Measurements from ENCODE around the gene TTC1.
"Not testable (repeated sequence)": the region's sequence is repeated elsewhere in the genome, so short reads cannot be mapped to it uniquely, and the experiment has no call there.

Gene TTC1

GRCh38 chr5:160064417-160064810 lies 55.5 kb downstream of the TTC1 start:
- no peak for DNase-seq (ENCODE audit: low spot score)
- H3K9me3 ChIP-seq (replicated peaks in 1 of 2; ENCODE audit: control insufficient read depth in 2 of 2, insufficient read depth in 1 of 2, low read depth in 1 of 2, low read length in 2 of 2): no peaks in the 10 kb centered on the region
- H3K9ac ChIP-seq (ENCODE audit: low read depth, low read length, poor library complexity): no peak overlapping the region
- no peak overlapping the region for H4K8ac ChIP-seq (ENCODE audit: low read depth, low read length)
- no peak overlapping the region for H2AK5ac ChIP-seq (ENCODE audit: low read depth, low read length)
- H3K4ac ChIP-seq (ENCODE audit: low read length): no peak overlapping the region
- WGBS, 2 donors (ENCODE audit: extremely low coverage in 2 of 2, insufficient read length in 2 of 2, insufficient replicate concordance in 1 of 2): no CpG with 5 or more reads among the region's 1 CpG
- H3K27me3 ChIP-seq (ENCODE audit: control insufficient read depth in 3 of 3, insufficient read depth in 3 of 3, low read depth in 1 of 3, low read length in 3 of 3): no peaks in the 10 kb centered on the region
- H2BK120ac ChIP-seq (ENCODE audit: low read depth, low read length): no peak overlapping the region
- no peak overlapping the region for H2AFZ ChIP-seq (ENCODE audit: low read length)
- H3K79me1 ChIP-seq (ENCODE audit: low read depth, low read length): no peaks in the 10 kb centered on the region
- no peak overlapping the region for H2BK12ac ChIP-seq (ENCODE audit: low read length)
- no peak overlapping the region for H3K27ac ChIP-seq (replicated peaks; ENCODE audit: low read length)
- no peak overlapping the region for H2BK5ac ChIP-seq (ENCODE audit: low read length)
- no peak overlapping the region for H4K91ac ChIP-seq (ENCODE audit: low read depth, low read length, poor library complexity)
- no peak overlapping the region for H3K4me3 ChIP-seq (ENCODE audit: low read length in 2 of 2)
- H3K18ac ChIP-seq (ENCODE audit: low read length): no peak overlapping the region
- peaks cover 9 to 62% of the 10 kb centered on the region in 2 donors for H3K36me3 ChIP-seq (replicated peaks in 1 of 2; ENCODE audit: control insufficient read depth in 2 of 2, insufficient read depth in 2 of 2, low read length in 2 of 2)
- H2BK15ac ChIP-seq (ENCODE audit: low read length): no peak overlapping the region
- peaks cover 0 to 2% of the 10 kb centered on the region in 2 donors for H3K4me1 ChIP-seq (ENCODE audit: control insufficient read depth in 2 of 2, insufficient read depth in 1 of 2, low read depth in 1 of 2, low read length in 2 of 2)
- H3K4me2 ChIP-seq (ENCODE audit: insufficient read depth, low read length, poor library complexity, severe bottlenecking): no peak overlapping the region
- H3K23ac ChIP-seq (ENCODE audit: low read depth, low read length, poor library complexity): no peak overlapping the region
- H3K14ac ChIP-seq (ENCODE audit: low read length): no peak overlapping the region

DNA sequence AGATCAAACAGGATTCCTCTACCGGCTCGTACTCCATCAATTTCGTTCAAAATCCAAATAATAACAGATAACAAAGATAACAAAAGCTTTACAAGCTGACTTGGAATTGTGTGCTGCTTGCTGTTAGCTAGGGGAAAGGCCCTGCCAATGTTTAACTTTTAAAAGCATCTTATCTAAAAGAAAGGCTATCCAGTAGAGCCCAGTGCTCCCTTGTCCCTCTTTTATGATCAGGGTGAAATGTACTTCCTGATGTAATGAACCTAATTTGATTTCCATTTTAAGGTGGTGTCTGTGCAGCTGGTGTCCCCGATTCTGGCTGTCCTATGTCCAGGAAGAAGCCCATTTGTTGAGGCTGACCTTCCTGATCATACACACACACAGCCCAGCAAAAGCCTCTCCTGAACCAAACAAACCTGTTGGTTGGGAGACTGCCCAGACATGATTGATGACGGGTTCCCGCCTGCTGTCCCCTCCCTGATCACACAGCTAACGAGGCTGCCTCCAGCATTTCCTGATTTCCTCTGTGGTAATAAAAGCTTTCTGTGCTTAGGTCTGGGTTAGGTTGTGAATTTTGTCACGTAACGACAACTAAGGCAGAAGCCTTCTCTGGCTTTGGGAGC lies 56.2 kb downstream of the TTC1 start:
- Histone ChIP-seq H3K9ac (ENCODE audit: low read depth, low read length, poor library complexity) (no peak overlapping the region), H3K14ac (ENCODE audit: low read length) (no peak overlapping the region), H3K79me1 (ENCODE audit: low read depth, low read length) (no peaks in the 10 kb centered on the region), H4K91ac (ENCODE audit: low read depth, low read length, poor library complexity) (no peak overlapping the region), H3K4me2 (ENCODE audit: insufficient read depth, low read length, poor library complexity, severe bottlenecking) (no peak overlapping the region), H3K4me1 (ENCODE audit: control insufficient read depth in 2 of 2, insufficient read depth in 1 of 2, low read depth in 1 of 2, low read length in 2 of 2) (peaks cover 0 to 2% of the 10 kb centered on the region in 2 donors), H2BK5ac (ENCODE audit: low read length) (no peak overlapping the region), H3K4ac (ENCODE audit: low read length) (no peak overlapping the region), H2BK120ac (ENCODE audit: low read depth, low read length) (no peak overlapping the region), H2AFZ (ENCODE audit: low read length) (no peak overlapping the region), H3K4me3 (ENCODE audit: low read length in 2 of 2) (no peak overlapping the region), H3K18ac (ENCODE audit: low read length) (no peak overlapping the region), H2BK12ac (ENCODE audit: low read length) (no peak overlapping the region), H4K8ac (ENCODE audit: low read depth, low read length) (no peak overlapping the region), H3K27ac (replicated peaks; ENCODE audit: low read length) (no peak overlapping the region), H3K9me3 (replicated peaks in 1 of 2; ENCODE audit: control insufficient read depth in 2 of 2, insufficient read depth in 1 of 2, low read depth in 1 of 2, low read length in 2 of 2) (no peaks in the 10 kb centered on the region), H3K27me3 (ENCODE audit: control insufficient read depth in 3 of 3, insufficient read depth in 3 of 3, low read depth in 1 of 3, low read length in 3 of 3) (no peaks in the 10 kb centered on the region), H3K23ac (ENCODE audit: low read depth, low read length, poor library complexity) (no peak overlapping the region), H2BK15ac (ENCODE audit: low read length) (no peak overlapping the region), H3K36me3 (replicated peaks in 1 of 2; ENCODE audit: control insufficient read depth in 2 of 2, insufficient read depth in 2 of 2, low read length in 2 of 2) (peaks cover 9 to 55% of the 10 kb centered on the region in 2 donors), H2AK5ac (ENCODE audit: low read depth, low read length) (no peak overlapping the region)
- DNase-seq (ENCODE audit: low spot score): no peak
- no CpG with 5 or more reads among the region's 9 CpGs for WGBS, 2 donors (ENCODE audit: extremely low coverage in 2 of 2, insufficient read length in 2 of 2, insufficient replicate concordance in 1 of 2)

DNA sequence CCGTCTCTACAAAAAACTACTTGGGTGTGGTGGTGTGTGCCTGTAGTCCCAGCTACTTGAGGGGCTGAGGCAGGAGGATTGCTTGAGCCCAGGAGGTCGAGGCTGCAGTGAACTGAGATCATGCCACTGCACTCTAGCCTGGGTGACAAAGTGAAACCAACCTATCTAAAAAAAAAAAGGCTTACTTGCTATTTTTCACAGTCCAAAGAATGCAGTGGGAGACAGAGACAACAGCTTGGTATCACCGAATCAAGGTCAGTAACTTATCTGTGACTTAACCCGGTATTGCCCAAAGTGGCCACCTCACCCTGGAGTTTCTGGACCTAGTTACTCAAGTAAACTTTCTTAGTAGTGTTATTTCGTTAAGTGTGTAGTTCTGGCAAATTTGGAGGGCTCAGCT lies 60.2 kb downstream of the TTC1 start:
- H3K79me1 ChIP-seq (ENCODE audit: low read depth, low read length); H3K4ac ChIP-seq (ENCODE audit: low read length); H3K14ac ChIP-seq (ENCODE audit: low read length); H2BK12ac ChIP-seq (ENCODE audit: low read length); H4K91ac ChIP-seq (ENCODE audit: low read depth, low read length, poor library complexity); H2BK15ac ChIP-seq (ENCODE audit: low read length); H2BK5ac ChIP-seq (ENCODE audit: low read length); H3K23ac ChIP-seq (ENCODE audit: low read depth, low read length, poor library complexity); H2AFZ ChIP-seq (ENCODE audit: low read length); H2BK120ac ChIP-seq (ENCODE audit: low read depth, low read length); H3K27ac ChIP-seq (replicated peaks; ENCODE audit: low read length); H3K27me3 ChIP-seq (ENCODE audit: control insufficient read depth in 3 of 3, insufficient read depth in 3 of 3, low read depth in 1 of 3, low read length in 3 of 3); H2AK5ac ChIP-seq (ENCODE audit: low read depth, low read length); H3K4me3 ChIP-seq (ENCODE audit: low read length in 2 of 2); H3K4me1 ChIP-seq (ENCODE audit: control insufficient read depth in 2 of 2, insufficient read depth in 1 of 2, low read depth in 1 of 2, low read length in 2 of 2); H3K9me3 ChIP-seq (replicated peaks in 1 of 2; ENCODE audit: control insufficient read depth in 2 of 2, insufficient read depth in 1 of 2, low read depth in 1 of 2, low read length in 2 of 2); H3K18ac ChIP-seq (ENCODE audit: low read length); H3K4me2 ChIP-seq (ENCODE audit: insufficient read depth, low read length, poor library complexity, severe bottlenecking); DNase-seq (ENCODE audit: low spot score); H4K8ac ChIP-seq (ENCODE audit: low read depth, low read length); H3K9ac ChIP-seq (ENCODE audit: low read depth, low read length, poor library complexity): not testable (repeated sequence)
- H3K36me3 ChIP-seq (replicated peaks in 1 of 2; ENCODE audit: control insufficient read depth in 2 of 2, insufficient read depth in 2 of 2, low read length in 2 of 2): peaks cover 4 to 29% of the 10 kb centered on the region in 2 donors
- no CpG with 5 or more reads among the region's 5 CpGs for WGBS, 2 donors (ENCODE audit: extremely low coverage in 2 of 2, insufficient read length in 2 of 2, insufficient replicate concordance in 1 of 2)

DNA sequence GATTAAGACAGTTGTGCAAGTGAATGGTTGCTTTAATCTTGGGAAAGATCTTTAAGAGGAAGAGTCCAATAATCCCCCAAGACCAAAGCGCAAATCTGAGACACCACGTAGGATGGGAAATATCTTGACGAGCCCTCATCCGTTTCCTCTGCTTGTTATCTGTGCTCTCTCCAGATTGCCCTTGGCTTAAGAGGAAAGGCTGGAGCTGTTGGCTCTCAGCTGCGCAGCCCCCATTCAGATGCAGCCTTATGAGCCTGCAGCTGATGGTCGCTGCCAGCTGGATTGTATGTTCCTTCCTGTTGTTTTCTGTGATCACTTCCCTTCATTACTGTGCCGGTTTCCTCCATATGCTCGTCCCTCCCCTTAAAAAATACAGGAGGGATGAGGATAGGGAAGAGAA lies 62.6 kb downstream of the TTC1 start:
- no peak overlapping the region for H2AK5ac ChIP-seq (ENCODE audit: low read depth, low read length)
- WGBS, 2 donors (ENCODE audit: extremely low coverage in 2 of 2, insufficient read length in 2 of 2, insufficient replicate concordance in 1 of 2): no CpG with 5 or more reads among the region's 8 CpGs
- H2AFZ ChIP-seq (ENCODE audit: low read length): no peak overlapping the region
- no peak overlapping the region for H3K27ac ChIP-seq (replicated peaks; ENCODE audit: low read length)
- H3K79me1 ChIP-seq (ENCODE audit: low read depth, low read length): no peaks in the 10 kb centered on the region
- no peak overlapping the region for H2BK12ac ChIP-seq (ENCODE audit: low read length)
- no peak overlapping the region for H3K18ac ChIP-seq (ENCODE audit: low read length)
- no peak overlapping the region for H4K91ac ChIP-seq (ENCODE audit: low read depth, low read length, poor library complexity)
- H3K9me3 ChIP-seq (replicated peaks in 1 of 2; ENCODE audit: control insufficient read depth in 2 of 2, insufficient read depth in 1 of 2, low read depth in 1 of 2, low read length in 2 of 2): no peaks in the 10 kb centered on the region
- H3K4me2 ChIP-seq (ENCODE audit: insufficient read depth, low read length, poor library complexity, severe bottlenecking): no peak overlapping the region
- H3K4ac ChIP-seq (ENCODE audit: low read length): no peak overlapping the region
- no peak overlapping the region for H3K23ac ChIP-seq (ENCODE audit: low read depth, low read length, poor library complexity)
- H2BK120ac ChIP-seq (ENCODE audit: low read depth, low read length): no peak overlapping the region
- H3K14ac ChIP-seq (ENCODE audit: low read length): no peak overlapping the region
- H3K36me3 ChIP-seq (replicated peaks in 1 of 2; ENCODE audit: control insufficient read depth in 2 of 2, insufficient read depth in 2 of 2, low read length in 2 of 2): peaks cover 0 to 15% of the 10 kb centered on the region in 2 donors
- no peak overlapping the region for H2BK5ac ChIP-seq (ENCODE audit: low read length)
- no peak overlapping the region for H2BK15ac ChIP-seq (ENCODE audit: low read length)
- peaks cover 0 to 2% of the 10 kb centered on the region in 2 donors for H3K4me1 ChIP-seq (ENCODE audit: control insufficient read depth in 2 of 2, insufficient read depth in 1 of 2, low read depth in 1 of 2, low read length in 2 of 2)
- no peak overlapping the region for H4K8ac ChIP-seq (ENCODE audit: low read depth, low read length)
- DNase-seq (ENCODE audit: low spot score): no peak
- no peaks in the 10 kb centered on the region for H3K27me3 ChIP-seq (ENCODE audit: control insufficient read depth in 3 of 3, insufficient read depth in 3 of 3, low read depth in 1 of 3, low read length in 3 of 3)
- H3K9ac ChIP-seq (ENCODE audit: low read depth, low read length, poor library complexity): no peak overlapping the region
- no peak overlapping the region for H3K4me3 ChIP-seq (ENCODE audit: low read length in 2 of 2)

All from neuronal stem cell (in vitro differentiated cells).